Nephron progenitor cell (in vitro differentiated cells): ENCODE measurements around the gene NECTIN1.

Source experiments
- DNase-seq: peaks from one replicate; pipeline ENCODE4 v3.0.0; 2021
- H3K27ac Mint-ChIP-seq: 2 replicates; pipeline ENCODE4 v1.8.0; 2021; ENCODE audit warnings: mild to moderate bottlenecking, moderate library complexity, mixed read lengths
- H3K27me3 Mint-ChIP-seq: 2 replicates; pipeline ENCODE4 v1.8.0; 2021; ENCODE audit warnings: mild to moderate bottlenecking, low read depth, mixed read lengths; ENCODE audit not compliant: poor library complexity
- H3K36me3 Mint-ChIP-seq: 2 replicates; pipeline ENCODE4 v1.8.0; 2021; ENCODE audit warnings: low read depth, mixed read lengths
- H3K4me1 Mint-ChIP-seq: 2 replicates; pipeline ENCODE4 v1.8.0; 2021; ENCODE audit warnings: mixed read lengths
- H3K4me3 Mint-ChIP-seq: 2 replicates; pipeline ENCODE4 v1.8.0; 2021; ENCODE audit warnings: mild to moderate bottlenecking, moderate library complexity, mixed read lengths
- H3K9me3 Mint-ChIP-seq: 2 replicates; pipeline ENCODE4 v1.8.0; 2021; ENCODE audit warnings: mild to moderate bottlenecking, moderate library complexity, mixed read lengths
- TF ChIP-seq, protein P1 (sequence below): fragments of 200-600 bp; sonication (generic); IDR thresholded peaks from 2 replicates; pipeline ENCODE4 v1.5.0; 2021; ENCODE audit warnings: antibody characterized with exemption

Gene NECTIN1

GRCh38 chr11:119590651-119591351 lies 138.2 kb downstream of the NECTIN1 start:
- no peak overlapping the region for H3K27ac Mint-ChIP-seq
- TF ChIP-seq, protein P1, sequence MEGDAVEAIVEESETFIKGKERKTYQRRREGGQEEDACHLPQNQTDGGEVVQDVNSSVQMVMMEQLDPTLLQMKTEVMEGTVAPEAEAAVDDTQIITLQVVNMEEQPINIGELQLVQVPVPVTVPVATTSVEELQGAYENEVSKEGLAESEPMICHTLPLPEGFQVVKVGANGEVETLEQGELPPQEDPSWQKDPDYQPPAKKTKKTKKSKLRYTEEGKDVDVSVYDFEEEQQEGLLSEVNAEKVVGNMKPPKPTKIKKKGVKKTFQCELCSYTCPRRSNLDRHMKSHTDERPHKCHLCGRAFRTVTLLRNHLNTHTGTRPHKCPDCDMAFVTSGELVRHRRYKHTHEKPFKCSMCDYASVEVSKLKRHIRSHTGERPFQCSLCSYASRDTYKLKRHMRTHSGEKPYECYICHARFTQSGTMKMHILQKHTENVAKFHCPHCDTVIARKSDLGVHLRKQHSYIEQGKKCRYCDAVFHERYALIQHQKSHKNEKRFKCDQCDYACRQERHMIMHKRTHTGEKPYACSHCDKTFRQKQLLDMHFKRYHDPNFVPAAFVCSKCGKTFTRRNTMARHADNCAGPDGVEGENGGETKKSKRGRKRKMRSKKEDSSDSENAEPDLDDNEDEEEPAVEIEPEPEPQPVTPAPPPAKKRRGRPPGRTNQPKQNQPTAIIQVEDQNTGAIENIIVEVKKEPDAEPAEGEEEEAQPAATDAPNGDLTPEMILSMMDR, result no peak
- no peaks in the 10 kb centered on the region for H3K36me3 Mint-ChIP-seq
- H3K27me3 Mint-ChIP-seq, result peaks cover 44% of the 10 kb centered on the region
- no peak overlapping the region for H3K4me3 Mint-ChIP-seq
- DNase-seq, result no peak
- peaks cover 10% of the 10 kb centered on the region for H3K4me1 Mint-ChIP-seq
- H3K9me3 Mint-ChIP-seq, result no peaks in the 10 kb centered on the region

- Mint-ChIP-seq H3K9me3 (no peaks in the 10 kb centered on the region), H3K36me3 (no peaks in the 10 kb centered on the region), H3K4me3 (no peak overlapping the region), H3K4me1 (peaks cover 6% of the 10 kb centered on the region), H3K27ac (no peak overlapping the region), H3K27me3 (peaks cover 58% of the 10 kb centered on the region)
- TF ChIP-seq, protein P1, result no peak
- DNase-seq, result no peak
Observed at GRCh38 chr11:119589001-119589400, 140.0 kb downstream of the NECTIN1 start.
